PC-9 (cell line): Measurements from ENCODE around the gene POTEF. TPM values are rescaled to one million over a fixed set of nuclear protein-coding genes. Genes with fewer than 3 reads are reported as not detected.
"Not testable (repeated sequence)": the region's sequence is repeated elsewhere in the genome, so short reads cannot be mapped to it uniquely, and the experiment has no call there.

ENCODE experiments used
- BruUV-seq: library from RNA; stranded (reverse); fragments of 400-500 nt; replicated peaks from 2 replicates; lab custom pipeline; 2021; lab: Mats Ljungman, UMichigan
- CTCF ChIA-PET: fragments of 300-600 bp; sonication (Branson Sonifier 250); formaldehyde crosslinking; loops from one replicate; lab custom pipeline; 2022; ENCODE audit warnings: antibody characterized with exemption; lab: Charles Lee
- POLR2A ChIA-PET: fragments of 300-600 bp; sonication (Branson Sonifier 250); formaldehyde crosslinking; loops from one replicate; lab custom pipeline; 2022; ENCODE audit warnings: antibody characterized with exemption; ENCODE audit not compliant: unreplicated experiment; lab: Charles Lee
- DNase-seq, 2 experiments: peaks; one replicate each; pipeline versions ENCODE4 v3.0.0 to v3.0.0-alpha.2; 2015 to 2022; ENCODE audit warnings: mixed read lengths in 1 of 2
- H2AFZ ChIP-seq: fragments of 200-600 bp; sonication (generic); 2 replicates; pipeline ENCODE4 v1.8.1; 2017; ENCODE audit warnings: antibody characterized with exemption
- H3F3A ChIP-seq: fragments of 200-600 bp; sonication (generic); 2 replicates; pipeline ENCODE4 v1.8.1; 2017; ENCODE audit warnings: antibody characterized with exemption, mild to moderate bottlenecking, low read depth; ENCODE audit not compliant: insufficient read depth
- H3K27ac ChIP-seq: fragments of 200-600 bp; sonication (generic); 2 replicates; pipeline ENCODE4 v1.6.1; 2016; ENCODE audit warnings: mixed run types
- H3K27me3 ChIP-seq: fragments of 200-600 bp; sonication (generic); 2 replicates; pipeline ENCODE4 v1.6.1; 2016; ENCODE audit warnings: low read depth, mixed run types; ENCODE audit not compliant: insufficient read depth
- H3K36me3 ChIP-seq: fragments of 200-600 bp; sonication (generic); 2 replicates; pipeline ENCODE4 v1.6.1; 2016; ENCODE audit warnings: low read depth, mixed run types
- H3K4me1 ChIP-seq: fragments of 200-600 bp; sonication (generic); replicated peaks from 2 replicates; pipeline ENCODE4 v1.6.1; 2016; ENCODE audit warnings: mixed run types; ENCODE audit not compliant: insufficient read depth
- H3K4me2 ChIP-seq: fragments of 200-600 bp; sonication (generic); 2 replicates; pipeline ENCODE4 v1.6.1; 2017; ENCODE audit warnings: mixed run types
- H3K4me3 ChIP-seq: fragments of 200-600 bp; sonication (generic); 2 replicates; pipeline ENCODE4 v1.6.1; 2016; ENCODE audit warnings: mixed run types
- H3K79me2 ChIP-seq: fragments of 200-600 bp; sonication (generic); 2 replicates; pipeline ENCODE4 v1.6.1; 2017; ENCODE audit warnings: low read depth, mixed run types
- H3K9me2 ChIP-seq: fragments of 200-600 bp; sonication (generic); 2 replicates; pipeline ENCODE4 v1.8.1; 2017; ENCODE audit warnings: mild to moderate bottlenecking; ENCODE audit not compliant: insufficient read depth
- H3K9me3 ChIP-seq: fragments of 200-600 bp; sonication (generic); 2 replicates; pipeline ENCODE4 v1.8.1; 2016; ENCODE audit warnings: low read depth; ENCODE audit not compliant: insufficient read depth
- H4K20me1 ChIP-seq: fragments of 200-600 bp; sonication (generic); 2 replicates; pipeline ENCODE4 v1.8.1; 2017; ENCODE audit not compliant: insufficient read depth
- CTCF ChIP-seq: fragments of 200-600 bp; sonication (generic); conservative IDR thresholded peaks from 2 replicates; pipeline ENCODE4 v1.6.1; 2017; ENCODE audit warnings: mixed run types, antibody characterized with exemption, mild to moderate bottlenecking, moderate library complexity
- EZH2 ChIP-seq: fragments of 200-600 bp; sonication (generic); IDR thresholded peaks from 2 replicates; pipeline ENCODE4 v1.8.0; 2017; ENCODE audit warnings: antibody characterized with exemption, low read depth
- intact Hi-C: fragments of 100-400 bp; cut with micrococcal nuclease; formaldehyde crosslinking; loops from one replicate; pipeline ENCODE4 v1.10.0; 2022; ENCODE audit not compliant: unreplicated experiment
- total RNA-seq: library from RNA; stranded (reverse); gene quantifications from 2 replicates; pipeline ENCODE4 v1.2.3, GENCODE V29; 2021

Gene POTEF
- total RNA-seq, 1 experiment from 2014 or later, result not detected

GRCh38 chr2:130153721-130154422 is 24.9 kb upstream of the POTEF start:
- H4K20me1 ChIP-seq, H3K27me3 ChIP-seq, H3K27ac ChIP-seq, H2AFZ ChIP-seq, H3K4me1 ChIP-seq, H3F3A ChIP-seq, POLR2A ChIA-PET, H3K9me2 ChIP-seq, CTCF ChIA-PET, intact Hi-C loops, H3K36me3 ChIP-seq, H3K4me3 ChIP-seq, BruUV-seq, H3K4me2 ChIP-seq, H3K79me2 ChIP-seq, DNase-seq, H3K9me3 ChIP-seq: not testable (repeated sequence)

- H3K9me3 ChIP-seq, result no peaks in the 10 kb centered on the region
- DNase-seq, result no peak
- no TSS peak for BruUV-seq
- no peaks in the 10 kb centered on the region for H3K4me1 ChIP-seq
- intact Hi-C loops, result no loop called here
- H3K9me2 ChIP-seq, result no peaks in the 10 kb centered on the region
- no peaks in the 10 kb centered on the region for H3K36me3 ChIP-seq
- no peaks in the 10 kb centered on the region for H3K79me2 ChIP-seq
- no peaks in the 10 kb centered on the region for H4K20me1 ChIP-seq
- no peak overlapping the region for H3K4me2 ChIP-seq
- CTCF ChIA-PET, result no interaction called here
- no peaks in the 10 kb centered on the region for H3F3A ChIP-seq
- POLR2A ChIA-PET, result no interaction called here
- TF ChIP-seq CTCF (no peak), EZH2 (no peak)
- H3K4me3 ChIP-seq, result no peak overlapping the region
- no peak overlapping the region for H3K27ac ChIP-seq
- H2AFZ ChIP-seq, result no peak overlapping the region
- H3K27me3 ChIP-seq, result no peaks in the 10 kb centered on the region
Measured at GRCh38 chr2:130152816-130153595, 24.0 kb upstream of the POTEF start.

- H4K20me1 ChIP-seq, H3K4me3 ChIP-seq, DNase-seq, H3K9me3 ChIP-seq, H3K36me3 ChIP-seq, CTCF ChIA-PET, H3K9me2 ChIP-seq, intact Hi-C loops, H3K4me2 ChIP-seq, H3F3A ChIP-seq, H3K27me3 ChIP-seq, H2AFZ ChIP-seq, H3K27ac ChIP-seq, H3K4me1 ChIP-seq, POLR2A ChIA-PET, H3K79me2 ChIP-seq: not testable (repeated sequence)
- BruUV-seq, result TSS peak; percentile 9
Measured at GRCh38 chr2:130152136-130152815, 23.3 kb upstream of the POTEF start.

- H4K20me1 ChIP-seq, H3K79me2 ChIP-seq, H2AFZ ChIP-seq, CTCF ChIA-PET, intact Hi-C loops, H3K4me2 ChIP-seq, POLR2A ChIA-PET, H3K36me3 ChIP-seq, H3K27me3 ChIP-seq, BruUV-seq, H3K27ac ChIP-seq, H3F3A ChIP-seq, H3K9me2 ChIP-seq, H3K4me1 ChIP-seq, H3K9me3 ChIP-seq, H3K4me3 ChIP-seq, DNase-seq: not testable (repeated sequence)
Measured at GRCh38 chr2:130151145-130151512, 22.1 kb upstream of the POTEF start.
